GM21528 (cell line): ENCODE results near the gene THOC2.
"Not testable (repeated sequence)": the region's sequence is repeated elsewhere in the genome, so short reads cannot be mapped to it uniquely, and the experiment has no call there.

ENCODE experiments used
- ATAC-seq: cut with Tn5 transposase; IDR thresholded peaks from one replicate; pipeline ENCODE4 v1.9.1; 2021; ENCODE audit warnings: mild to moderate bottlenecking, moderate library complexity; ENCODE audit not compliant: unreplicated experiment, low FRiP score

THOC2 gene

DNA sequence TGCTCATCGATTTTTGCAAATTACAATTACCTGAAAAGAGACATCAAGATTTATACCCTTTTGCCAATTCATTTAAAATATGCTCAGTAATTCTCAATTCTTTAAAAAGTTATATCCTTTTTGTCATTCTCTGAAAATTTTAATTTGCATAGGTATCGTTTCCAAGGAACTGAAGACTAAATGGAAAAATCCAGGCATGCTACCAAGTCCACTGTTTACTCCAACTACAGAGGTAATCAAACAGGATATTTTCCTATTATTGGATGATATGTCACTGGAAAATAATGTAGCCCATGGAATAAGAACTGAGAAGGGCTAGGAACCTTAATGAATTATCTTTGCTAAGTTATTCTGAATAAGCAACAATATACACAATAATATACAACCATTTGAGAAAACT lies 132.7 kb downstream of the THOC2 start:
- no peak for ATAC-seq

DNA sequence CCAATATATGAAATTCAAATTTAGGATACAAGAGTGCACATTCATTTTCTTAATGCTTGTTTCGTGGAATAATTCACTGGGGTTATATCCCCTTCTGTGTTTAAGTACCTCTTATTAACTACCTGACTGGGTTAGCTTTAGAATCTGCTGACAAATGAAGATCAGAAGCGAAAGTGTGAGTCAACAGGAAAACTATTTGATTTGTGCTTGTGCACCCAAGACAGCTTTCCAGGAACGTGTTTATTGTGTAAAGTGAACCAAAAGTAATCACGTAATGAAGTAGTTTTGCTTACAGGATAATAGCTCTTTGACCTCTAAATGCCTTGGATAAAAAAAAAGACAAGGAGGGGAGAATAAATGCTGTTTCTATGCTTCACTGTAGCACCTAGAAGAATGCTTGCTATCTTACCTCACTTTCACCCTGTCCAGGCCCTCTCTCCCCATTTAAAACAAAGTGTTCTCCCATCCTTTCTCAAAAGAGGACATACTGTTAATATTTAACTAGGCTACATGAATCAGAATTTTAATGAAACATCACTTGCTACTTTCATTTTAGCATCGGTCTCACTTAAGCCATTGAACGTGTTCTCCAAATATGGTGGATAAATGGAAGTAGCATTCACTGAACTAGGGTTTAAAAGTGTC lies 141.9 kb downstream of the THOC2 start:
- peak; percentile 71 for ATAC-seq

DNA sequence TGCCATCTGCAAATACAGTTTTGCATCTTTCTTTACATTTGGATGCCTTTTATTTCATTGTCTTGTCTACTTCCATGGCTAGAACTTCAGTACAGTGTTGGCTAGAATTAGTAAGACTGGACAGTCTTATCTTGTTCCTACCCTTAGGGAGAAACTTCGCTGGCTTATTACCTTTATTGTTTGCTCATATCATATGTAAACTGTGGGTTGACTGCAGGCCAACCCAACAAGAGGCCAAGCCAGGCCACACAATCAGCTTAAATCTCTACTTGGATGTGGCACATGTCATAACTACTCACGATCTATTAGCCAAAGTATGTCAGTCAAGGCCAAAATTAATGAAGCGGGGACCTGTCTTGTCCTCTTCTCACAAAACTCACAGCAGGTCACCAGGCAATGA lies 144.1 kb downstream of the THOC2 start:
- ATAC-seq: no peak

DNA sequence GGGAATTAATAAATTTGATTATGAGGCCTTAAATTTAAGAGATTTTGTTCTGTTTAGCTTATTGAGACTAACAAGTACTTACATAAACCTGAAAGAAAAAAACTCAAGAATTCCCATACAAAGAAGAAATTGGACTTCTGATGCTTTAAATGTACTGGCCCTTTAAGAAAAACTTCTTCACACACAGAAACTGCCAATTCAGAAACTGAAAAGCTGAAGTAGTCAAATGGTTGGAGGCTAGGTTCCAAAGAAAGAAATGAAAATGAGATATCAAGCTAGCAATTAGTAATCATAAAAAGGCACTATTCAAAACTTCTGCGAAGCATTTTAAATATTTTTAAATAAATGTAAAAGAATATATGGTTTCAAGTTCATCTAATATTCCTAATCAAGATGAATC lies 151.3 kb downstream of the THOC2 start:
- ATAC-seq: no peak

DNA sequence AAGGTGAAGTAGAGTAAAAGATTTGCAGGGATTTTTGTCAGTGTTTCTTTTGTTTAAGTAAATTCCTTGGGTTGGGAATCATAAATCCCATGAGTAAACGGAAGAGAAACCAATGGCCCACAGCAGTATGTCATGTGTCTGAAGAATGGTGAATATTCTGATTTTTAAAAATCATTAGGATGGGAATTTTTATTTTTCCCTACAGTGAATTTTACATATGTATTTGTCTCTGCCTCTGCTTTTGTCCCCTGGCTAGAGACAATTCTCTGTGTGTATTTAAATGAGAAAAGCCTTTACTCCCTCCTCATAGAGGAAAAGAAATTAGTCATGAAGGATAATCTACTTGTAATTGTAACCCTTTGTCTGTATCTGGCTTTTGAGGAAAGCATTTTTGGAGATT lies 152.1 kb downstream of the THOC2 start:
- ATAC-seq: no peak

DNA sequence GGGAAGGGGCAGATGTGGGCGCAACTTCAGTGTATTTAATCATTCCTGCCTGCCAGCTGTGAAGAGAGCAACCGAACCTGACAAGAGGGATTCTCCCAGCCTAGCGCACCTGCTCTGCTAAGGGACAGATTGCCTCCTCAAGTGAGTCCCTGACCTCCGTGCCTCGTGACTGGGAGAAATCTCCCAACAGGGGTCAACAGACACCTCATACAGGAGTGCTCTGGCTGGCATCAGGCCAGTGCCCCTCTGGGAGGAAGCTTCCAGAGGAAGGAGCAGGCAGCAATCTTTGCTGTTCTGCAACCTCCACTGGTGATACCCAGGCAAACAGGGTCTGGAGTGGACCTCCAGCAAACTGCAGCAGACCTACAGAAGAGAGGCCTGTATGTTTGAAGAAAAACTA lies 158.8 kb downstream of the THOC2 start:
- ATAC-seq: not testable (repeated sequence)

DNA sequence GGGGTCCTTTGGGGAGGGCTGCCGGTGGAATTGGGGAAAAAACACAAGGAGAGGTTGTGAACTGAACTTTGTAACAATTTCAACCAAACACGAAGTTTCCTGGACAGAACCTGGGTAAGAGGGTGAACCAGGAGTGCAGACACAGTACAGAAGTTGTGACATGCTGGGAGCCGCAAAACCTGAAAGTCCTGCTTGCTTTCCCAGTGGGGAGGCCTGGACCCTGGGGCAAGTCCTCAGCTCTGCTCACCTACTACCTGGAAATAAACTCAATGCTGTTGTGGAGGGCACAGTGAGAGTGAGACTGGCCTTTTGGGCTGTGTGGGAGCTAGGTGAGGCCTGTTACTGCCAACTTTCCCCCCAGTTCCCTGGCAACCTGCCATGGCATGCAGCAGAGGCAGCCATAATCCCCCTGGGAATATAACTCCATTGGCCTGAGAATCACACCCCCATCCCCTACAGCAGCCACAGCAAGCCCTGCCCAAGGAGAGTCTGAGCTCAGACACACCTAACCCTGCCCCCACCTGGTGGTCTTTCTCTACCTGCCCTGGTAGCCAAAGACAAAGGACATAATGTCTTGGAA lies 162.8 kb downstream of the THOC2 start:
- ATAC-seq: no peak

DNA sequence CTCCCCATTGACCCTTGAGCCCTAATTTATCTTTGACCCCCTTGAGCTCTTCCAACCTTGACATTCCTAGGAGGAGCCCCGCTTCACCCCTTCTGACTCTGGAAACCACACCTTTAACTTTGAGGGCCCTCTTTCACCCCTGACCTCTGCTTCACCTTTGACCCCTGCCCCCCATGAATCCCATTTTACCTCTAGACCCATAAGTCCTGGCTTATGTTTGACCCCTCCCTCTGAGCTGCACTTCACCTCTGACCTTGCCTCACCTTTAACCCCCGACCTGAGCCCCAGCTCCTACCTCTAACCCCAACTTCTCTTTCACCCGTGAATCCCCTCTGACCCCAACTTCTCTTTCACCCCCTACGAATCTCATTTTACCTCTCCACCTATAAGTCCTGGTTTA lies 169.7 kb downstream of the THOC2 start:
- no peak for ATAC-seq

DNA sequence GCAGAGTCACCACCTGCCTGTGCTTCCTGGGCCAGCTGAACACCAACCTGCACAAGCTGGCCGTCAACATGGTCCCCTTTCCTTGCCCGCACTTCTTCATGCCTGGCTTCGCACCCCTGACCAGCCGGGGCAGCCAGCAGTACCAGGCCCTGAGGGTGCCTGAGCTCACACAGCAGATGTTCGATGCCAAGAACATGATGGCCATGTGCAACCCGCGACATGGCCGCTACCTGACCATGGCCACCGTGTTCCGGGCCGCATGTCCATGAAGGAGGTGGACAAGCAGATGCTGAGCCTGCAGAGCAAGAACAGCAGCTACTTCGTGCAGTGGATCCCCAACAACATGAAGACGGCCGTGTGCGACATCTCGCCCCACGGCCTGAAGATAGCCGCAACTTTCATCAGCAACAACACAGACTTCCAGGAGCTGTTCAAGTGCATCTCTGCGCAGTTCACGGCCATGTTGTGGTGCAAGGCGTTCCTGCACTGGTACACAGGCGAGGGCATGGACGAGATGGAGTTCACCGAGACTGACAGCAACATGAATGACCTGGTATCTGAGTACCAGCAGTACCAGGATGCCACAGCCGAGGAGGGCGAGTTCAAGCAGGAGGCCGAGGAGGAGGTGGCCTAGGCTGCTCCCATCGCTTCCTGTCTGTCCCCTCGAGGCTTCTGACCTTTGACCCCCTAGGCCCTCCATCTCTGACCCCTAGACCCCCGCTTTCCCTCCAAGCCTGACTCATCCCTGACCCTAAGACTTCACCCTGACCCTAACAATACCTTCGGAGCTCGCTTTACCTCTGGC lies 170.3 kb downstream of the THOC2 start:
- ATAC-seq: no peak

DNA sequence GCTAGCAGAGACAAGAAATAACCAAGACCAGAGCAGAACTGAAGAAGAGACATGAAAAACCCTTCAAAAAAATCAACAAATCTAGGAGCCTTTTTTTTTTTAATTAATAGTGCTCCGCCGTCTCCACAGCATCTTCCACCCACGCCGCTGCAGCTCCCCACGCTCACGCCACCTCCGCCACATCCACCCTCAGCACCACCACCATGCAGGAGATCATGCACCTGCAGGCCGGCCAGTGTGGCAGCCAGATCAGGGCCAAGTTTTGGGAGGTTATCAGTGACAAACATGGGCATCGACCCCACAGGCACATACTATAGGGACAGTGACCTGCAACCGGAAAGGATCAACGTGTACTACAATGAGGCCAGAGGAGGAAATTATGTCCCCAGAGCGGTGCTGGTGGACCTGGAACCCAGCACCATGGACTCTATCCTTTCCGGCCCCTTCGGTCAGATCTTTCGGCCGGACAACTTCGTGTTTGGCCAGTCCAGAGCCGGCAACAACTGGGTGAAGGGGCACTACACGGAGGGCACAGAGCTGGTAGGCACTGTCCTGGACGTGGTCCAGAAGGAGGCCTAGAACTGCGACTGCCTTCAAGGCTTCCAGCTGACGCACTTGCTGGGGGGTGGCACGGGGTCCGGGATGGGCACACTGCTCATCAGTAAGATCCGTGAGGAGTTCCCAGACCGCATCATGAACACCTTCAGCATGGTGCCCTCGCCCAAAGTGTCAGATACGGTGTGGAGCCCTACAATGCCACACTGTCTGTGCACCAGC lies 171.2 kb downstream of the THOC2 start:
- ATAC-seq: no peak

DNA sequence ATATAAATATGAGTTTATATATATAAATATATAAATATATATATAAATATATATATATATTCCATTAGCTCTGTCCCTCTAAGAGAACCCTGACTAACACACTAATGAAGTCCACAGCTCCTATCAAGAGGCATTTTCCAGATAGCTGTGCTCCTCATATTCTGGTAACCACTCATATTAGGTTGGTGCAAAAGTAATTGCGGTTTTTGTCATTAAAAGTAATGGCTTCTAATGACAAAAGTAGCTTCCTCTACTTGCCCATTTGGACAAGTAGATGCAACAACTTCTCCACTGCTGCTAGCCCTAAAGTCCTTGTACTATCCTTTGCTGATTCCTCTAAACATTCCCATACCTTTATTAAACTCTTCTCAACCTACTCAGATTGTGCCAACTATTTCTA lies 182.0 kb downstream of the THOC2 start:
- ATAC-seq: no peak
